Activated CD8-positive, alpha-beta memory T cell treated with anti-CD3 and anti-CD28 coated beads for 48 hours (primary cell): ENCODE results near the gene FGD1.
"Not testable (repeated sequence)": the region's sequence is repeated elsewhere in the genome, so short reads cannot be mapped to it uniquely, and the experiment has no call there.

Experiments used
- DNase-seq, 3 experiments: peaks; one replicate each; pipeline ENCODE4 v3.0.0-alpha.2; 2020; ENCODE audit warnings: low read depth in 2 of 3, low spot score in 2 of 3

FGD1 gene

GRCh38 chrX:54495814-54496516 is at the start of gene FGD1:
Gene FGD1, minus strand, starts transcription at chrX:54496234. Its CDS starts 802 bp downstream, at chrX:54495432.
- DNase-seq: peak in 1 of 3 experiments; percentile 2

- DNase-seq: not testable (repeated sequence)
These were observed 46.2 kb upstream of the FGD1 start for GRCh38 chrX:54542239-54542638.

- DNase-seq: no peak
These were observed 44.3 kb upstream of the FGD1 start for GRCh38 chrX:54540289-54540688.

- DNase-seq: no peak
These were observed 38.2 kb upstream of the FGD1 start for GRCh38 chrX:54534271-54534670.

- DNase-seq: no peak
These were observed 34.4 kb upstream of the FGD1 start for GRCh38 chrX:54530357-54530900.

GRCh38 chrX:54529552-54530356 is 33.7 kb upstream of the FGD1 start, which contains the start of gene GNL3L:
Gene GNL3L, plus strand, starts transcription at chrX:54530219. Its CDS starts 2,348 bp downstream, at chrX:54532567.
- peak; percentile 38 to 67 (median 47) for DNase-seq

- DNase-seq: no peak
These were observed 33.1 kb upstream of the FGD1 start for GRCh38 chrX:54529151-54529550.

GRCh38 chrX:54509400-54509799 is 13.4 kb upstream of the FGD1 start:
- DNase-seq: no peak

GRCh38 chrX:54496936-54497335 is 902 bp upstream of the FGD1 start:
- DNase-seq: no peak

GRCh38 chrX:54496517-54496852 is 451 bp upstream of the FGD1 start:
- DNase-seq: no peak

- no peak for DNase-seq
These were observed 833 bp downstream of the FGD1 start for GRCh38 chrX:54494989-54495813.

- DNase-seq: no peak
These were observed 1.7 kb downstream of the FGD1 start for GRCh38 chrX:54494166-54494988.

- DNase-seq: no peak
These were observed 3.7 kb downstream of the FGD1 start for GRCh38 chrX:54492340-54492739.

GRCh38 chrX:54489819-54490218 is 6.2 kb downstream of the FGD1 start:
- DNase-seq: not testable (repeated sequence)

GRCh38 chrX:54484666-54485065 is 11.4 kb downstream of the FGD1 start:
- no peak for DNase-seq

GRCh38 chrX:54483946-54484345 is 12.1 kb downstream of the FGD1 start:
- DNase-seq: no peak

GRCh38 chrX:54482839-54483593 is 13.0 kb downstream of the FGD1 start:
- DNase-seq: no peak

- no peak for DNase-seq
These were observed 16.6 kb downstream of the FGD1 start for GRCh38 chrX:54479136-54480111.
